Central memory CD8-positive, alpha-beta T cell (primary cell): Measurements from ENCODE around the gene C13orf42.
"Not testable (repeated sequence)": the region's sequence is repeated elsewhere in the genome, so short reads cannot be mapped to it uniquely, and the experiment has no call there.

ENCODE experiments used
- ATAC-seq: fragments of 150-1000 bp; cut with Tn5 transposase; replicated peaks from 2 replicates; pipeline ENCODE4 v1.10.0; 2022; ENCODE audit warnings: mild to moderate bottlenecking, moderate FRiP score, moderate number of reproducible peaks; ENCODE audit not compliant: poor library complexity, severe bottlenecking; ENCODE audit errors: extremely low read depth
- DNase-seq, 2 donors: peaks; one replicate each; pipeline ENCODE4 v3.0.0; 2021; ENCODE audit warnings: low spot score in 2 of 2
- H3K27ac Mint-ChIP-seq: one replicate; pipeline ENCODE4 v1.8.0; 2022; ENCODE audit warnings: low read depth, mild to moderate bottlenecking, moderate library complexity, mixed read lengths
- H3K27me3 Mint-ChIP-seq: one replicate; pipeline ENCODE4 v1.8.0; 2022; ENCODE audit warnings: mixed read lengths
- H3K36me3 Mint-ChIP-seq: one replicate; pipeline ENCODE4 v1.8.0; 2022; ENCODE audit warnings: mild to moderate bottlenecking, moderate library complexity, mixed read lengths; ENCODE audit not compliant: insufficient read depth
- H3K4me1 Mint-ChIP-seq: one replicate; pipeline ENCODE4 v1.8.0; 2022; ENCODE audit warnings: mixed read lengths
- H3K4me3 Mint-ChIP-seq: one replicate; pipeline ENCODE4 v1.8.0; 2022; ENCODE audit warnings: mild to moderate bottlenecking, moderate library complexity, mixed read lengths
- H3K9me3 Mint-ChIP-seq: one replicate; pipeline ENCODE4 v1.8.0; 2022; ENCODE audit warnings: mixed read lengths

Gene C13orf42

GRCh38 chr13:51147732-51148131 lies 36.7 kb upstream of the C13orf42 start:
- ATAC-seq (no peak), DNase-seq (no peak)
- Mint-ChIP-seq H3K4me3 (no peak overlapping the region), H3K27ac (no peak overlapping the region), H3K9me3 (no peaks in the 10 kb centered on the region), H3K36me3 (no peaks in the 10 kb centered on the region), H3K27me3 (peaks cover 62% of the 10 kb centered on the region), H3K4me1 (no peaks in the 10 kb centered on the region)

- ATAC-seq (no peak), DNase-seq (no peak)
- Mint-ChIP-seq H3K27ac (no peak overlapping the region), H3K27me3 (peaks cover 59% of the 10 kb centered on the region), H3K4me3 (no peak overlapping the region), H3K36me3 (no peaks in the 10 kb centered on the region), H3K4me1 (no peaks in the 10 kb centered on the region), H3K9me3 (no peaks in the 10 kb centered on the region)
These were observed 35.6 kb upstream of the C13orf42 start for GRCh38 chr13:51146667-51147066.

GRCh38 chr13:51137250-51137649 lies 26.2 kb upstream of the C13orf42 start:
- ATAC-seq (no peak), DNase-seq (no peak)
- H3K4me3 Mint-ChIP-seq: no peak overlapping the region
- H3K4me1 Mint-ChIP-seq: peaks cover 5% of the 10 kb centered on the region
- H3K27me3 Mint-ChIP-seq: peaks cover 46% of the 10 kb centered on the region
- no peaks in the 10 kb centered on the region for H3K9me3 Mint-ChIP-seq
- peaks cover 3% of the 10 kb centered on the region for H3K36me3 Mint-ChIP-seq
- no peak overlapping the region for H3K27ac Mint-ChIP-seq

GRCh38 chr13:51136276-51136980 lies 25.4 kb upstream of the C13orf42 start:
- H3K4me1 Mint-ChIP-seq: peaks cover 5% of the 10 kb centered on the region
- no peak for ATAC-seq
- no peaks in the 10 kb centered on the region for H3K9me3 Mint-ChIP-seq
- H3K27ac Mint-ChIP-seq: no peak overlapping the region
- H3K27me3 Mint-ChIP-seq: peaks cover 46% of the 10 kb centered on the region
- peaks cover 3% of the 10 kb centered on the region for H3K36me3 Mint-ChIP-seq
- DNase-seq: no peak
- no peak overlapping the region for H3K4me3 Mint-ChIP-seq

- no peak for ATAC-seq
These were observed 23.8 kb upstream of the C13orf42 start for GRCh38 chr13:51134763-51135365.

GRCh38 chr13:51130348-51130747 lies 19.3 kb upstream of the C13orf42 start:
- no peaks in the 10 kb centered on the region for H3K9me3 Mint-ChIP-seq

More at GRCh38 chr13:51134763-51135365, 23.8 kb upstream of the C13orf42 start:
- H3K4me3 Mint-ChIP-seq: no peak overlapping the region
- H3K9me3 Mint-ChIP-seq: no peaks in the 10 kb centered on the region
- no peaks in the 10 kb centered on the region for H3K36me3 Mint-ChIP-seq
- no peak overlapping the region for H3K27ac Mint-ChIP-seq
- no peak for DNase-seq
- peaks cover 39% of the 10 kb centered on the region for H3K27me3 Mint-ChIP-seq
- peaks cover 5% of the 10 kb centered on the region for H3K4me1 Mint-ChIP-seq

GRCh38 chr13:51125495-51126226 lies 14.6 kb upstream of the C13orf42 start:
- Mint-ChIP-seq H3K9me3 (no peaks in the 10 kb centered on the region), H3K27me3 (peaks cover 35% of the 10 kb centered on the region), H3K4me1 (peaks cover 6% of the 10 kb centered on the region), H3K27ac (no peak overlapping the region), H3K36me3 (no peaks in the 10 kb centered on the region), H3K4me3 (no peak overlapping the region)
- DNase-seq (no peak), ATAC-seq (peak; percentile 77)

More at GRCh38 chr13:51130348-51130747, 19.3 kb upstream of the C13orf42 start:
- H3K4me3 Mint-ChIP-seq: no peak overlapping the region
- H3K4me1 Mint-ChIP-seq: peaks cover 10% of the 10 kb centered on the region
- no peak overlapping the region for H3K27ac Mint-ChIP-seq
- DNase-seq: no peak
- no peaks in the 10 kb centered on the region for H3K36me3 Mint-ChIP-seq
- ATAC-seq: no peak
- H3K27me3 Mint-ChIP-seq: peaks cover 8% of the 10 kb centered on the region

GRCh38 chr13:51122868-51123566 lies 11.9 kb upstream of the C13orf42 start:
- peaks cover 6% of the 10 kb centered on the region for H3K4me1 Mint-ChIP-seq
- H3K36me3 Mint-ChIP-seq: no peaks in the 10 kb centered on the region
- H3K27me3 Mint-ChIP-seq: peaks cover 40% of the 10 kb centered on the region
- H3K9me3 Mint-ChIP-seq: no peaks in the 10 kb centered on the region
- ATAC-seq (no peak), DNase-seq (no peak)
- H3K27ac Mint-ChIP-seq: no peak overlapping the region
- H3K4me3 Mint-ChIP-seq: no peak overlapping the region

GRCh38 chr13:51120873-51121272 lies 9.8 kb upstream of the C13orf42 start:
- not testable (repeated sequence) for H3K9me3 Mint-ChIP-seq, ATAC-seq, H3K4me3 Mint-ChIP-seq, H3K36me3 Mint-ChIP-seq, DNase-seq, H3K4me1 Mint-ChIP-seq, H3K27ac Mint-ChIP-seq
- peaks cover 52% of the 10 kb centered on the region for H3K27me3 Mint-ChIP-seq

- no peak overlapping the region for H3K27ac Mint-ChIP-seq
- ATAC-seq: no peak
These were observed 7.8 kb upstream of the C13orf42 start for GRCh38 chr13:51118809-51119431.

GRCh38 chr13:51113969-51114368 lies 2.9 kb upstream of the C13orf42 start:
- Mint-ChIP-seq H3K4me3 (no peak overlapping the region), H3K4me1 (no peaks in the 10 kb centered on the region), H3K27ac (no peak overlapping the region), H3K9me3 (no peaks in the 10 kb centered on the region), H3K36me3 (no peaks in the 10 kb centered on the region), H3K27me3 (peaks cover 42% of the 10 kb centered on the region)
- ATAC-seq: no peak
- DNase-seq: no peak

More at GRCh38 chr13:51118809-51119431, 7.8 kb upstream of the C13orf42 start:
- Mint-ChIP-seq H3K9me3 (no peaks in the 10 kb centered on the region), H3K4me3 (no peak overlapping the region), H3K36me3 (no peaks in the 10 kb centered on the region), H3K27me3 (peaks cover 52% of the 10 kb centered on the region), H3K4me1 (no peaks in the 10 kb centered on the region)
- no peak for DNase-seq
